ENCODE measurements around the gene IFI44.

IFI44 gene, protein sequence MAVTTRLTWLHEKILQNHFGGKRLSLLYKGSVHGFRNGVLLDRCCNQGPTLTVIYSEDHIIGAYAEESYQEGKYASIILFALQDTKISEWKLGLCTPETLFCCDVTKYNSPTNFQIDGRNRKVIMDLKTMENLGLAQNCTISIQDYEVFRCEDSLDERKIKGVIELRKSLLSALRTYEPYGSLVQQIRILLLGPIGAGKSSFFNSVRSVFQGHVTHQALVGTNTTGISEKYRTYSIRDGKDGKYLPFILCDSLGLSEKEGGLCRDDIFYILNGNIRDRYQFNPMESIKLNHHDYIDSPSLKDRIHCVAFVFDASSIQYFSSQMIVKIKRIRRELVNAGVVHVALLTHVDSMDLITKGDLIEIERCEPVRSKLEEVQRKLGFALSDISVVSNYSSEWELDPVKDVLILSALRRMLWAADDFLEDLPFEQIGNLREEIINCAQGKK

DNA sequence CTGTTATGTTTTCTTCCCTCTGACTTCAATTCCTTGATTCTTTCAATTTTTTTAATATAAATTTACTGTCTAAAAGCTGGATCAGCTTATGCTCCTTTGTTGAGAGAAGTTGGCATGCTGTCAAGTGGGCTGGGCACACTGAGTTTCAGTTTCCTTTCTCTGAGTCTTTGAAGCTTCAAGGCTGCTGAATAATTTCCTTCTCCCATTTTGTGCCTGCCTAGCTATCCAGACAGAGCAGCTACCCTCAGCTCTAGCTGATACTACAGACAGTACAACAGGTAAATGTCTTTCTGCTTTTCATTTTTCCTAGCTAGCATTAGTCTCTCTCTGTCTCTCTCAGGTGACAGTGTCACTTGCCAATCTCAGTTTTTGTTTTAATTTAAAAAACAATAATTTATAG is at the start of gene IFI44:
Gene IFI44, plus strand, starts transcription at position 204 of the 400 bp plus-strand sequence. CDS start 365 bp downstream, outside the sequence.
- Mint-ChIP-seq H3K27me3 (ENCODE audit: low read depth) (no peaks in the 10 kb centered on the region), H3K36me3 (ENCODE audit: low read depth) (peaks cover 53% of the 10 kb centered on the region), H3K4me1 (ENCODE audit: low read depth) (peaks cover 50% of the 10 kb centered on the region), H3K4me3 (peak within 1 kb of the TSS; percentile 92), H3K9me3 (peaks cover 35% of the 10 kb centered on the region), H3K27ac (peak within 1 kb of the TSS; percentile 83)
- DNase-seq (ENCODE audit: low spot score) = peak; percentile 41

DNA sequence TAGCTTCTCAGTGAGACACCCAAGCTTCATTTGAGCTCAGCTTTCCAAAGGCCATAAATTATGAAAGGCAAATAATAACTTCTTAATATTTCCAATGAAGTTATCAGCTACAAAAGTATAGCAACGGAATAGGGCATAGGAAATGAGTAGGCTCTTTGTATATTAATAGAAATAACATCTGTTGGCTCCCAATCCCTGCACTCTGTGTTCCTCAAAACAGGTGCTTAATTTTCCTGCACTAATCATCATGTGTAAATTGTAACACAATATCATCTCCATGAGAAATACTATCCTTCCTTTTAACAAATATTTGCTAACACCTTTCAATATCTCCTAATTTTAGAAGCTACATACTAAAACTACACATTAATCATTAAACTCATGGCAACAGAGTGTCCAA is 48.6 kb upstream of the IFI44 start:
- no peaks in the 10 kb centered on the region for H3K9me3 Mint-ChIP-seq
- no peaks in the 10 kb centered on the region for H3K4me1 Mint-ChIP-seq (ENCODE audit: low read depth)
- H3K4me3 Mint-ChIP-seq = no peak overlapping the region
- no peaks in the 10 kb centered on the region for H3K36me3 Mint-ChIP-seq (ENCODE audit: low read depth)
- no peak overlapping the region for H3K27ac Mint-ChIP-seq
- H3K27me3 Mint-ChIP-seq (ENCODE audit: low read depth) = peaks cover 12% of the 10 kb centered on the region
- DNase-seq (ENCODE audit: low spot score) = no peak

DNA sequence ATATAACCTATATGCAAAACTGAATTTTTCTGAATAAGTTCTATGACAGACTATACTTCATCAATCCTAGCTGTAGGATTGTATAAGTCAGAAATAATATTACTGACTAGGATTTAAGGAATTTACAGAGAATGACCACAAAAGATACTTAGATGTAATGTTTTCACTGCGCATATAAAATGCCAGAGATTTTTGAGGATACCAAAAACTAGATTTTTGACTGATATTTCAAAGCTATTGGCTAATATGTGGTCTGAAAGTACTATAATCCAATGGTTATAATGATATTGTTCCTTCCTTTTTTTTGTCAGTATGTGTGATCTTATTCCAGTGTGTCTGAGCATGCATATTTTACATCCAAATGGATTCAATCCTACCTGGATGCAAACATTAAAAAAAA is 46.4 kb upstream of the IFI44 start:
- H3K9me3 Mint-ChIP-seq = no peaks in the 10 kb centered on the region
- no peak for DNase-seq (ENCODE audit: low spot score)
- H3K36me3 Mint-ChIP-seq (ENCODE audit: low read depth) = no peaks in the 10 kb centered on the region
- no peaks in the 10 kb centered on the region for H3K4me1 Mint-ChIP-seq (ENCODE audit: low read depth)
- H3K27me3 Mint-ChIP-seq (ENCODE audit: low read depth) = peaks cover 10% of the 10 kb centered on the region
- H3K4me3 Mint-ChIP-seq = no peak overlapping the region
- no peak overlapping the region for H3K27ac Mint-ChIP-seq

DNA sequence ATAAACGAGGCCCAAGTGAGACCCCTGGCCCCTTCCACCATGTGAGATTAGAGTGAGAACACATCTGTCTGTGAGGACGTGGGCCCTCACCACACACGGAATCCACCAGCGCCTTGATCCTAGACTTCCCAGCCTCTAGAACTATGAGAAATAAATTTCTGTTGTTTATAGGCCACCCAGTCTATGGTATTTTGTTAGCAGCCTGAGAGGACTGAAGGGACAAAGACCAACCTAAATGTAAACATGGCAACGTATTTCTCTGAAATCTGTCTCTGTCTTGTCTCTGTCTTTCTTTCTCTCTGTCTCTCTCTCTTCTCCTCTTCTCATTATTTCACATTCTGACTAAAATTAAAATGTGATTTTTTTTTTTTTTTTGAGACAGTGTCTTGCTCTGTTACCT is 45.0 kb upstream of the IFI44 start:
- Mint-ChIP-seq H3K9me3 (no peaks in the 10 kb centered on the region), H3K4me3 (no peak overlapping the region), H3K27me3 (ENCODE audit: low read depth) (peaks cover 23% of the 10 kb centered on the region), H3K4me1 (ENCODE audit: low read depth) (no peaks in the 10 kb centered on the region), H3K36me3 (ENCODE audit: low read depth) (no peaks in the 10 kb centered on the region), H3K27ac (no peak overlapping the region)
- no peak for DNase-seq (ENCODE audit: low spot score)

- H3K4me1 Mint-ChIP-seq (ENCODE audit: low read depth) = no peaks in the 10 kb centered on the region
- no peak overlapping the region for H3K4me3 Mint-ChIP-seq
- H3K36me3 Mint-ChIP-seq (ENCODE audit: low read depth) = no peaks in the 10 kb centered on the region
- no peak for DNase-seq (ENCODE audit: low spot score)
- peaks cover 40% of the 10 kb centered on the region for H3K27me3 Mint-ChIP-seq (ENCODE audit: low read depth)
- H3K9me3 Mint-ChIP-seq = no peaks in the 10 kb centered on the region
- H3K27ac Mint-ChIP-seq = no peak overlapping the region
Observed at GRCh38 chr1:78606274-78606673, 43.4 kb upstream of the IFI44 start.

GRCh38 chr1:78607334-78607927 is 42.2 kb upstream of the IFI44 start:
- DNase-seq (ENCODE audit: low spot score) = no peak
- Mint-ChIP-seq H3K27ac (no peak overlapping the region), H3K27me3 (ENCODE audit: low read depth) (peaks cover 44% of the 10 kb centered on the region), H3K9me3 (no peaks in the 10 kb centered on the region), H3K4me3 (no peak overlapping the region), H3K36me3 (ENCODE audit: low read depth) (no peaks in the 10 kb centered on the region), H3K4me1 (ENCODE audit: low read depth) (no peaks in the 10 kb centered on the region)

DNA sequence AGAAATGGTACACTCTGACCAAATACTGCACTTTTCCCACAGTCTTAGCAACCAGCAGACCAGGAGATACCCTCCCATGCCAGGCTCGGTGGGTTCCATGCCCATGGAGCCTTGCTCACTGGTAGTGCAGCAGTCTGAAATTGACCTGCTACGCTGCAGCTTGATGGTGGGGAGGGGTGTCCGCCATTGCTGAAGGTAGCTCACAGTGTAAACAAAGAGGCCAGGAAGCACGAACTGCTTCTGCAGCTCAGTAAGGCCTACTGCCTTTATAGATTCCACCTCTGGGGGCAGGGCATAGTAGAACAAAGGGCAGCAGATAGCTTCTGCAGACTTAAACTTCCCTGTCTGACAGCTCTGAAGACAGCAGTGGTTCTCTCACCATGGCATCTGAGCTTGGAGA is 41.7 kb upstream of the IFI44 start:
- Mint-ChIP-seq H3K9me3 (no peaks in the 10 kb centered on the region), H3K27me3 (ENCODE audit: low read depth) (peaks cover 49% of the 10 kb centered on the region), H3K4me1 (ENCODE audit: low read depth) (no peaks in the 10 kb centered on the region), H3K4me3 (no peak overlapping the region), H3K36me3 (ENCODE audit: low read depth) (no peaks in the 10 kb centered on the region), H3K27ac (no peak overlapping the region)
- DNase-seq (ENCODE audit: low spot score) = no peak

- Mint-ChIP-seq H3K4me1 (ENCODE audit: low read depth) (peaks cover 37% of the 10 kb centered on the region), H3K27me3 (ENCODE audit: low read depth) (peaks cover 11% of the 10 kb centered on the region), H3K9me3 (no peaks in the 10 kb centered on the region), H3K4me3 (peak overlapping the region; percentile 37), H3K36me3 (ENCODE audit: low read depth) (peaks cover 8% of the 10 kb centered on the region), H3K27ac (no peak overlapping the region)
- peak; percentile 44 for DNase-seq (ENCODE audit: low spot score)
Observed at GRCh38 chr1:78617615-78618026, 32.0 kb upstream of the IFI44 start.

- no peak for DNase-seq (ENCODE audit: low spot score)
- Mint-ChIP-seq H3K36me3 (ENCODE audit: low read depth) (peaks cover 19% of the 10 kb centered on the region), H3K4me1 (ENCODE audit: low read depth) (peaks cover 46% of the 10 kb centered on the region), H3K9me3 (no peaks in the 10 kb centered on the region), H3K4me3 (peak overlapping the region; percentile 91), H3K27me3 (ENCODE audit: low read depth) (peaks cover 6% of the 10 kb centered on the region), H3K27ac (peak overlapping the region; percentile 89)
Observed at GRCh38 chr1:78619032-78619431, 30.6 kb upstream of the IFI44 start.

GRCh38 chr1:78619446-78619802 is 30.2 kb upstream of the IFI44 start:
- peaks cover 6% of the 10 kb centered on the region for H3K27me3 Mint-ChIP-seq (ENCODE audit: low read depth)
- H3K4me3 Mint-ChIP-seq = peak overlapping the region; percentile 91
- H3K4me1 Mint-ChIP-seq (ENCODE audit: low read depth) = peaks cover 50% of the 10 kb centered on the region
- H3K27ac Mint-ChIP-seq = peak overlapping the region; percentile 89
- H3K36me3 Mint-ChIP-seq (ENCODE audit: low read depth) = peaks cover 22% of the 10 kb centered on the region
- no peak for DNase-seq (ENCODE audit: low spot score)
- no peaks in the 10 kb centered on the region for H3K9me3 Mint-ChIP-seq

GRCh38 chr1:78619803-78620579 is 29.6 kb upstream of the IFI44 start, which contains the start of gene IFI44L:
Gene IFI44L, plus strand, starts transcription at chr1:78620448. Its CDS starts 7,468 bp downstream, at chr1:78627916.
- Mint-ChIP-seq H3K4me3 (peak within 1 kb of the TSS; percentile 91), H3K27ac (peak within 1 kb of the TSS; percentile 89), H3K9me3 (no peaks in the 10 kb centered on the region), H3K36me3 (ENCODE audit: low read depth) (peaks cover 27% of the 10 kb centered on the region), H3K27me3 (ENCODE audit: low read depth) (peaks cover 4% of the 10 kb centered on the region), H3K4me1 (ENCODE audit: low read depth) (peaks cover 56% of the 10 kb centered on the region)
- peak; percentile 56 for DNase-seq (ENCODE audit: low spot score)

GRCh38 chr1:78620666-78621065 is 29.0 kb upstream of the IFI44 start:
- peaks cover 28% of the 10 kb centered on the region for H3K36me3 Mint-ChIP-seq (ENCODE audit: low read depth)
- no peak for DNase-seq (ENCODE audit: low spot score)
- H3K4me1 Mint-ChIP-seq (ENCODE audit: low read depth) = peaks cover 60% of the 10 kb centered on the region
- H3K9me3 Mint-ChIP-seq = no peaks in the 10 kb centered on the region
- H3K4me3 Mint-ChIP-seq = peak overlapping the region; percentile 91
- no peaks in the 10 kb centered on the region for H3K27me3 Mint-ChIP-seq (ENCODE audit: low read depth)
- peak overlapping the region; percentile 89 for H3K27ac Mint-ChIP-seq

- peaks cover 71% of the 10 kb centered on the region for H3K4me1 Mint-ChIP-seq (ENCODE audit: low read depth)
- peak overlapping the region; percentile 91 for H3K4me3 Mint-ChIP-seq
- H3K27ac Mint-ChIP-seq = peak overlapping the region; percentile 82
- H3K36me3 Mint-ChIP-seq (ENCODE audit: low read depth) = peaks cover 32% of the 10 kb centered on the region
- H3K9me3 Mint-ChIP-seq = no peaks in the 10 kb centered on the region
- DNase-seq (ENCODE audit: low spot score) = no peak
- no peaks in the 10 kb centered on the region for H3K27me3 Mint-ChIP-seq (ENCODE audit: low read depth)
Observed at GRCh38 chr1:78622548-78622947, 27.1 kb upstream of the IFI44 start.

DNA sequence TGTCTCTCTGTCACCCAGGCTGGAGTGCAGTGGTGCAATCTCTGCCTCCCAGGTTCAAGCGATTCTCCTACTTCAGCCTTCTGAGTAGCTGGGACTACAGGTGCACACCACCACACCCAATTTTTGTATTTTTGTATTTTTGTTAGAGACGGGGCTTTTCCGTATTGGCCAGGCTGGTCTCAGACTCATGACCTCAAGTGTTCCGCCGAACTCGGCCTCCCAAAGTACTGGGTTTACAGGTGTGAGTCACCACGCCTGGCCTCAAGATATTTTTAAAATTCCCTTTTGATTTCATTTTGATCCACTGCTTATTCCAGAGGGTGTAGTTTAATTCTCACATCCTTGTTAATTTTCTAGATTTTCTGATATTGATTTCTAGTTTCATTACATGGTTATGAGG is 25.6 kb upstream of the IFI44 start:
- peaks cover 41% of the 10 kb centered on the region for H3K36me3 Mint-ChIP-seq (ENCODE audit: low read depth)
- DNase-seq (ENCODE audit: low spot score) = no peak
- H3K9me3 Mint-ChIP-seq = no peaks in the 10 kb centered on the region
- peaks cover 68% of the 10 kb centered on the region for H3K4me1 Mint-ChIP-seq (ENCODE audit: low read depth)
- H3K27ac Mint-ChIP-seq = peak overlapping the region; percentile 72
- peak overlapping the region; percentile 74 for H3K4me3 Mint-ChIP-seq
- H3K27me3 Mint-ChIP-seq (ENCODE audit: low read depth) = no peaks in the 10 kb centered on the region

Measured in T-helper 2 cell treated with Interferon-gamma antibody and Interleukin-4, amounts not matched to agents 5 μg/mL and 100 μg/mL, for 36 hours (primary cell).